Erythroblast (primary cell): ENCODE measurements around the gene MEGF11.

Experiments used
- GATA1 ChIP-seq: IDR thresholded peaks from 2 replicates; pipeline ENCODE4 v1.6.1; 2011; ENCODE audit warnings: low read depth, mild to moderate bottlenecking, control low read depth, low read length, moderate library complexity
- POLR2A ChIP-seq: IDR thresholded peaks from 2 replicates; pipeline ENCODE4 v1.6.1; 2011; ENCODE audit warnings: mild to moderate bottlenecking, low read length

- no peak for TF ChIP-seq POLR2A
- no peak for TF ChIP-seq GATA1
Observed at GRCh38 chr15:66219339-66219738, 34.2 kb downstream of the MEGF11 start.
